GM10248 (cell line): ENCODE data around the gene SOX3.

Experiments used
- CTCF ChIA-PET: fragments of 300-600 bp; sonication (Branson Sonifier 250); formaldehyde crosslinking; extraction: SDS; loops from one replicate; lab custom pipeline; 2021; ENCODE audit warnings: antibody characterized with exemption; lab: Yijun Ruan, JAX
- POLR2A ChIA-PET: fragments of 350-650 bp; sonication (Branson Sonifier 250); formaldehyde crosslinking; extraction: SDS; loops from one replicate; lab custom pipeline; 2020; ENCODE audit warnings: antibody characterized with exemption; lab: Yijun Ruan, JAX
- DNase-seq: peaks from one replicate; pipeline ENCODE4 v3.0.0; 2012; ENCODE audit errors: extremely low spot score
- CTCF ChIP-seq: IDR thresholded peaks from 2 replicates; pipeline ENCODE4 v1.5.1; 2012; ENCODE audit warnings: mild to moderate bottlenecking, low read depth; ENCODE audit errors: extremely low read depth, missing control alignments, control extremely low read depth

SOX3 gene

DNA sequence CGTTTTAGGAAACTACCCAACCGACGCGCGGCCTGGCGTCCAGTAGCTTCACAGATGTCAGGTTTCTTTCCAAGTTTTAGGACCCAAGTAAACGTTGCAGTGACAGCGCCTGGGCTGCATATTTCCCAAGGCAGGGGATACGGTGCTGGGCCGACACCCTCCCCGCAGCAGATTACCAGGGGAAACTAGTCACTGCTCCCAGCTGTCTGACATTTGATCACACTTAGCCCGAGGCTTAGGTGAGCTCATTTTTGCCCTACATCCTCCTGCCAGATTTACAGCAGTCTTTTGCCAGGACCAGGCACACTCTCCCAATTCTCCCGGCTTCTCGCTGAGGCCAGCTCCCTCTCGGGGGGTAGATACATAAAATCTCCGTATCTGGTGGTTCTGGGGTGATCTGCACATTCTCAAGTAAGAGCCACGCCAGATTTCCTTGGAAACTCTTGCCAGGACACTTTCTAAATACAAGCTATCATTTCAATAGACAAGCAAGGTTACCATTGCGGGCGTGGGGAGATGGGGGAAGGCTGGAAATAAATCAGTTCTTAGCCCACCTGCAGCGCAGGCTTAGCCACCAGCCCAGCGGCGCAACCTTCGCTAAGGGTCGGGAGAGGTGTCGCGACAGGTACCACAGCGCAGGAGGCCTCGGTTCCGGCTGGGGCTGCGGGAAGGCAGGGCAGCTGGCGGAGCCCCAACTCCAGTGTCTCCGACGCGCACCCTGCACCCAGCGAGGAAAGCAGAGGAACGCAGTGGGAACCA is 2.5 kb upstream of the SOX3 start:
- POLR2A ChIA-PET = no interaction called here
- TF ChIP-seq CTCF = no peak

GRCh38 chrX:140505421-140506337 is 810 bp upstream of the SOX3 start:
- no peak for TF ChIP-seq CTCF
- ChIA-PET POLR2A (no interaction called here), CTCF (no interaction called here)
- DNase-seq = peak; percentile 8

More for the DNA sequence above, 2.5 kb upstream of the SOX3 start:
- peak; percentile 9 for DNase-seq
- CTCF ChIA-PET = no interaction called here

GRCh38 chrX:140503714-140504351 is 1.0 kb downstream of the SOX3 start:
- TF ChIP-seq CTCF = no peak
- ChIA-PET CTCF (no interaction called here), POLR2A (no interaction called here)
- peak; percentile 10 for DNase-seq

GRCh38 chrX:140503238-140503601 is 1.6 kb downstream of the SOX3 start:
- no peak for TF ChIP-seq CTCF
- DNase-seq = peak; percentile 9
- POLR2A ChIA-PET = no interaction called here
- CTCF ChIA-PET = no interaction called here

DNA sequence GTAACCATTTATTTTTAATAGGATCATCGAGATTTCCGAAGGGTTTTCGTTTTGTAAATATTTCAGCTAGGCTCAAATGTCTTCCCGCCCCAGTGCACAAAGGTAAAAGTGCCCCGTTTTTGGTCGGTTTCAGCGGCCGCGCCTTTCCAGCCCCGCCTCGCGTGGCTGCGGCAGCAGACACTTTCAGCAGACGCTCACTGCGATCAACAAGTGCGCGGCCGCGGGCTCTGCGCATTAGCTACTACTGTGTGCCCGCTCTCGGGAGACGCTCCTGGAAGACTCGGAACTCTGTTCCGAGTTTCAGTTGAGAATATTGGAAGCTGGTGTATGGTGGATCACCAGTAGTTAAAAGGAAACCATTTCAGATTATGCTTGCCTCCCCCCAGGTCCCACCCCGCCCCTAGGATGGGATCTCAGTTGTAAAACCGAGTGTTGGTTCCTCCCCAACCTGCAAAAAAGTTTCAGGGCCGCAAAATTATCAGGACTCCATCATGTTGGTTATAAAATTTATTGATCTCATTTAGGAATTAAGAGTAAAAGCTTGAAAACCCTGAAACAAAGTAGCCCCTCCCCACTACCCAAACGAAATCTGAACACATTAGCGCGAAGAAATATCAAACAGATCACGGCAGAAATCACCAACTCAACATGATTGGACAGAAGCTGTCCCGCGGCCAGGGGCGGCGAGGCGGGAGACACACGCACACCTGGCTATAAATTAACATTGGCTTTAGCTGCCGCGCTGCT is 2.2 kb downstream of the SOX3 start:
- no peak for DNase-seq
- CTCF ChIA-PET = no interaction called here
- POLR2A ChIA-PET = no interaction called here
- no peak for TF ChIP-seq CTCF
